Measurements from ENCODE around the gene RNASET2. TPM values are rescaled to one million over a fixed set of nuclear protein-coding genes. Genes with fewer than 3 reads are reported as not detected.

RNASET2 gene
- polyA plus RNA-seq, 2 of the 4 experiments (the other 2 are of a cell fraction), result 9.3 to 11.2 TPM

DNA sequence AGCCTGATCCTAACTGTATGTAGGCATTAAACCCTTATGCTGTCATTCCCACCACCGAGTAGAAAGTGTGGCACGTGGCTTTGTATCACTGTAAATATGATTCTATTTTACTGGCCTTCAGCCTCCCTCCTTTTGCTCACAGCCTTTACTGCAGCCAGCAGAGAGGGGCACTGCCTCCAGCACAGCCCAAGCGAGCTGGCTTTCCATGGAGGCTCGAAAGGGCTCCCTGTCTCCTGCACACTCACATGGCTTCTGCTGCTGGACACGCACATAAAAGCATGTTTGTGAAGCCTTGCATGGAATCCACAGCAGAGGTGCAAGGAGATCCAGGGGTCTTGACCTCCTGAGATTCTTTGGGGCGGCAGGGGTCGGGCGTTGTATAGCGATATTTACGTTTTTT lies 51.3 kb downstream of the RNASET2 start:
- ATAC-seq (no peak), FAIRE-seq (no peak), DNase-seq (ENCODE audit: low read depth in 1 of 2, low spot score in 1 of 2) (no peak)
- H3K27ac ChIP-seq, result no peak overlapping the region
- no peaks in the 10 kb centered on the region for H3K4me1 ChIP-seq
- WGBS (ENCODE audit: missing lambda C conversion rate), result 33% methylated on average over 10 of the region's 10 CpGs
- TF ChIP-seq FOSB (CRISPR knock-in tag; IDR thresholded peaks at IDR 0.05) (no peak), JUNB (IDR thresholded peaks at IDR 0.05) (no peak), MAZ (IDR thresholded peaks at IDR 0.05; ENCODE audit: borderline replicate concordance, low read depth, low read length) (no peak), NFE2L2 (conservative IDR thresholded peaks at IDR 0.05; ENCODE audit: low read length) (no peak), HMGXB4 (CRISPR knock-in tag; IDR thresholded peaks at IDR 0.05; ENCODE audit: borderline replicate concordance) (no peak), EHMT2 (IDR thresholded peaks at IDR 0.05; ENCODE audit: low read depth) (no peak), EHF (CRISPR knock-in tag; IDR thresholded peaks at IDR 0.05) (no peak), JUN (IDR thresholded peaks at IDR 0.05) (no peak)
- ChIA-PET CTCF (interaction anchor here (1.3 kb wide), 1 partner anchor 21 kb away, joined by 3 read pairs; no protein-coding TSS in a partner anchor), POLR2A (no interaction called here)
- H3K4me3 ChIP-seq, result no peak overlapping the region
- H3K4me2 ChIP-seq, result no peak overlapping the region
- no peaks in the 10 kb centered on the region for H3K9me3 ChIP-seq

GRCh38 chr6:166904101-166904746 lies 52.1 kb downstream of the RNASET2 start:
- no peak overlapping the region for H3K4me3 ChIP-seq
- no peaks in the 10 kb centered on the region for H3K4me1 ChIP-seq
- H3K9me3 ChIP-seq, result no peaks in the 10 kb centered on the region
- no peak overlapping the region for H3K4me2 ChIP-seq
- FAIRE-seq (no peak), DNase-seq (ENCODE audit: low read depth in 1 of 2, low spot score in 1 of 2) (no peak), ATAC-seq (no peak)
- POLR2A ChIA-PET, result no interaction called here
- CTCF ChIA-PET, result interaction anchor here (1.3 kb wide), 1 partner anchor 20 kb away, joined by 3 read pairs; no protein-coding TSS in a partner anchor
- 71% methylated on average over 7 of the region's 23 CpGs for WGBS (ENCODE audit: missing lambda C conversion rate)
- no peak overlapping the region for H3K27ac ChIP-seq
- TF ChIP-seq TFCP2L1 (CRISPR knock-in tag; IDR thresholded peaks at IDR 0.05) (no peak), ZFP36 (IDR thresholded peaks at IDR 0.05; ENCODE audit: borderline replicate concordance, partially characterized antibody) (no peak), BHLHE40 (IDR thresholded peaks at IDR 0.05; ENCODE audit: low read depth, low read length) (no peak), NPAS2 (CRISPR knock-in tag; IDR thresholded peaks at IDR 0.05; ENCODE audit: borderline replicate concordance) (no peak), FOSB (CRISPR knock-in tag; IDR thresholded peaks at IDR 0.05) (no peak), ZC3H11A (IDR thresholded peaks at IDR 0.05) (no peak), SMC3 (IDR thresholded peaks at IDR 0.05) (no peak), POLR2A (IDR thresholded peaks at IDR 0.05; ENCODE audit: low read length) (no peak), HOXA7 (CRISPR knock-in tag; IDR thresholded peaks at IDR 0.05) (no peak), CHD4 (IDR thresholded peaks at IDR 0.05; ENCODE audit: borderline replicate concordance) (no peak), GATA3 (IDR thresholded peaks at IDR 0.05; ENCODE audit: borderline replicate concordance) (no peak), CHD2 (IDR thresholded peaks at IDR 0.05; ENCODE audit: low read length, partially characterized antibody) (no peak), HDAC2 (IDR thresholded peaks at IDR 0.05) (no peak), HOXB5 (CRISPR knock-in tag; IDR thresholded peaks at IDR 0.05) (no peak), HEYL (CRISPR knock-in tag; IDR thresholded peaks at IDR 0.05) (no peak), RARB (CRISPR knock-in tag; IDR thresholded peaks at IDR 0.05) (no peak)
- TF ChIP-seq, protein P1, sequence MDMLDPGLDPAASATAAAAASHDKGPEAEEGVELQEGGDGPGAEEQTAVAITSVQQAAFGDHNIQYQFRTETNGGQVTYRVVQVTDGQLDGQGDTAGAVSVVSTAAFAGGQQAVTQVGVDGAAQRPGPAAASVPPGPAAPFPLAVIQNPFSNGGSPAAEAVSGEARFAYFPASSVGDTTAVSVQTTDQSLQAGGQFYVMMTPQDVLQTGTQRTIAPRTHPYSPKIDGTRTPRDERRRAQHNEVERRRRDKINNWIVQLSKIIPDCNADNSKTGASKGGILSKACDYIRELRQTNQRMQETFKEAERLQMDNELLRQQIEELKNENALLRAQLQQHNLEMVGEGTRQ (IDR thresholded peaks at IDR 0.05), result no peak
- TF ChIP-seq, protein P2, sequence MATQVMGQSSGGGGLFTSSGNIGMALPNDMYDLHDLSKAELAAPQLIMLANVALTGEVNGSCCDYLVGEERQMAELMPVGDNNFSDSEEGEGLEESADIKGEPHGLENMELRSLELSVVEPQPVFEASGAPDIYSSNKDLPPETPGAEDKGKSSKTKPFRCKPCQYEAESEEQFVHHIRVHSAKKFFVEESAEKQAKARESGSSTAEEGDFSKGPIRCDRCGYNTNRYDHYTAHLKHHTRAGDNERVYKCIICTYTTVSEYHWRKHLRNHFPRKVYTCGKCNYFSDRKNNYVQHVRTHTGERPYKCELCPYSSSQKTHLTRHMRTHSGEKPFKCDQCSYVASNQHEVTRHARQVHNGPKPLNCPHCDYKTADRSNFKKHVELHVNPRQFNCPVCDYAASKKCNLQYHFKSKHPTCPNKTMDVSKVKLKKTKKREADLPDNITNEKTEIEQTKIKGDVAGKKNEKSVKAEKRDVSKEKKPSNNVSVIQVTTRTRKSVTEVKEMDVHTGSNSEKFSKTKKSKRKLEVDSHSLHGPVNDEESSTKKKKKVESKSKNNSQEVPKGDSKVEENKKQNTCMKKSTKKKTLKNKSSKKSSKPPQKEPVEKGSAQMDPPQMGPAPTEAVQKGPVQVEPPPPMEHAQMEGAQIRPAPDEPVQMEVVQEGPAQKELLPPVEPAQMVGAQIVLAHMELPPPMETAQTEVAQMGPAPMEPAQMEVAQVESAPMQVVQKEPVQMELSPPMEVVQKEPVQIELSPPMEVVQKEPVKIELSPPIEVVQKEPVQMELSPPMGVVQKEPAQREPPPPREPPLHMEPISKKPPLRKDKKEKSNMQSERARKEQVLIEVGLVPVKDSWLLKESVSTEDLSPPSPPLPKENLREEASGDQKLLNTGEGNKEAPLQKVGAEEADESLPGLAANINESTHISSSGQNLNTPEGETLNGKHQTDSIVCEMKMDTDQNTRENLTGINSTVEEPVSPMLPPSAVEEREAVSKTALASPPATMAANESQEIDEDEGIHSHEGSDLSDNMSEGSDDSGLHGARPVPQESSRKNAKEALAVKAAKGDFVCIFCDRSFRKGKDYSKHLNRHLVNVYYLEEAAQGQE (IDR thresholded peaks at IDR 0.05), result no peak

Data from A549 (cell line).